Heart left ventricle (tissue), 13 donors: ENCODE data around the gene CXXC5.

Experiments used
- CTCF ChIP-seq, 12 donors: fragments of 200-600 bp; sonication (generic) in 4 of 12; IDR thresholded peaks; one replicate each; pipeline versions ENCODE4 v1.5.0 to v1.8.0; 2018 to 2022; ENCODE audit warnings: antibody characterized with exemption in 12 of 12, mild to moderate bottlenecking in 5 of 12
- POLR2A ChIP-seq, 2 donors: fragments of 450-650 bp; IDR thresholded peaks; one replicate each; pipeline ENCODE4 v1.6.1; 2017; ENCODE audit warnings: antibody characterized with exemption in 2 of 2, mild to moderate bottlenecking in 2 of 2, moderate library complexity in 2 of 2
- donor health status: ischemic (EF 13 %, LVEDD 7.1; RV severe dilation, severe dysfunction).
- donor health status: DM: no; HTN: yes; CAD: no.
- donor health status: DM: no; HTN: no; CAD: no.
- donor health status: ischemic (EF 25% LVEDD 6.9; RV normal size, moderate dysfunction).
- donor health status: ischemic (EF 25% LVEDD 5.7; RV mildly dilated, moderate dysfunction).
- donor health status: ischemic (EF 35%, LVEDD 5.7; RV mildly dilated, moderate dysfunction).
- donor health status: nonischemic (EF 11% LVEDD 7.7; RV severe dilation, severe dysfunction).
- donor health status: DM: yes; HTN: yes; CAD: no.
- donor health status: PGD.
- donor health status: ischemic (EF 29% LVEDD 5.4; RV normal size, mild dysfunction).
- donor health status: nonischemic (EF 23%, LVEDD 6.1; RV moderate dilation, normal function).

GRCh38 chr5:139690064-139690802 lies 42.1 kb downstream of the CXXC5 start:
- TF ChIP-seq CTCF (IDR thresholded peaks at IDR 0.05) (peak; percentile 13 to 74 (median 62)), POLR2A (IDR thresholded peaks at IDR 0.05) (no peak)
